HG03196 (cell line): ENCODE data around the gene ARL15.
"Not testable (repeated sequence)": the region's sequence is repeated elsewhere in the genome, so short reads cannot be mapped to it uniquely, and the experiment has no call there.

ENCODE experiments used
- ATAC-seq: cut with Tn5 transposase; IDR thresholded peaks from one replicate; pipeline ENCODE4 v1.9.1; 2021; ENCODE audit not compliant: unreplicated experiment

Gene ARL15

GRCh38 chr5:53871775-53872174 is 438.6 kb downstream of the ARL15 start:
- no peak for ATAC-seq

DNA sequence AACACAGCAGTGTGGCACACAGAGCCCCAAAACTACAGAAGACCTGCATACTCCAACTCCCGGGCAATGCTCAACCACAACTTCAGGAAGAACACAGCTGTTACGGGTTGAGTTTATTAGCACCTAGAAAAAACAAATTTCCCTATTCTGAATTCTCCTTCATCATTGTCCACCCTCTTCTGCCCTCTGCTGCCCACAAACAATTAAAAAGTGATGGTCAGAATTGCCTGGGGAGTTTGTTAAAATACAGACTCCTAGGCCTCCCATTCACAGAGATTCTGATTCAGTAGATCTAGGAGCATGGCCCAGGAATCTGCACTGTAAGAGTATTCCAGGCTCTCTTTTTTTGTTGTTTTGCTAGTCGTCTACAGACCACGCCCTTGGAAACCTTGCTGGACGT is 439.3 kb downstream of the ARL15 start:
- no peak for ATAC-seq

DNA sequence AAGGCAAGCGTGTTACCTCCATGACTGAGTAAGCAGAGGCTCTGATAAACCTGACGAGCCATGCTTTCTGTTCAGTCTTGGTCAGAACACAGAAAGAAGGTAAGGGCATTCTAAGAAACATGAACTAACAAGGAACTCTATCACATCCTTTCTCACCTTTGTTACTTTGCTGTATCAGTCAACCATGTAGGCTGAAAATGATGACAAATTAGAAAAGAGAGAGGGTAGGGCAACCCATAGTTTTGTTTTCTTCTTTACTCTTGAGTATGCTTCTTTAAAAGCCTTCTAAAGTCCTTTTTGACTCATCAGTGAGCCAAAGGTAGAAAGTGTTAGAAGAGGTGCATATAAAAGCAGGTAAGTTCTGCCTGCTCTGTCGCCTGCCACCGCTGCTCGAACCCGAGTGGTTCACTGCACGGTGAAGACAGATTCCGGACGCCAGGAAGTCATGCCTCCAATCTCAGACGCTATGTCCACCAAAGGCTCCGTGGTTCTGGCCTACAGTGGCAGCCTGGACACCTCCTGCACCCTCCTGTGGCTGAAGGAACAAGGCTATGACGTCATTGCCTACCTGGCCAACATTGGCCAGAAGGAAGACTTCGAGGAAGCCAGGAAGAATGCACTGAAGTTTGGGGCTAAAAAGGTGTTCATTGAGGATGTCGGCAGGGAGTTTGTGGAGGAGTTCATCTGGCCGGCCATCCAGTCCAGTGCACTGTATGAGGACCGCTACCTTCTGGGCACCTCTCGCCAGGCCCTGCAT is 451.5 kb downstream of the ARL15 start:
- no peak for ATAC-seq

DNA sequence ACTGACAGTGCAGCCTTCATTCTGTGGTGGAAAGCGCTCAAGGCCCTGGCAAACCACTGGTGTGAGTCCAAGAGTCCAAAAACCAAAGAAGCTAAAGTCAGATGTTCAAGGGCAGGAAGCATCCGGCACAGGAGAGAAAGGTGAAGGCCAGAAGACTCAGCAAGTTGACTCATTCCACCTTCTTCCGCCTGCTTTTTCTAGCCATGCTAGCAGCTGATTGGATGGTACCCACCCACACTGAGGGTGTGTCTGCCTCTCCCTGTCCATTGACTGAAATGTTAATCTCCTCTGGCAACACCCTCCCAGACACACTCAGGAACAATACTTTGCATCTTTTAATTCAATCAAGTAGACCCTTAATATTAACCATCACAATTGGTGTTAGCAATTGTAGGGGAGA is 453.9 kb downstream of the ARL15 start:
- ATAC-seq: no peak

- not testable (repeated sequence) for ATAC-seq
Measured at GRCh38 chr5:53836851-53837430, 473.4 kb downstream of the ARL15 start.

- no peak for ATAC-seq
Measured at GRCh38 chr5:53834500-53834899, 475.9 kb downstream of the ARL15 start.
